ENCODE results near the gene NKX1-1.
A peak's percentile ranks its signal among the peaks of the same experiment; 100 is the strongest.

NKX1-1 gene

GRCh38 chr4:1359976-1360375 is 46.3 kb downstream of the NKX1-1 start:
- DNase-seq (ENCODE audit: low read depth in 2 of 2), result no peak

GRCh38 chr4:1359144-1359501 is 47.1 kb downstream of the NKX1-1 start:
- DNase-seq (ENCODE audit: low read depth in 2 of 2), result no peak

- DNase-seq (ENCODE audit: low read depth in 2 of 2), result no peak
Measured at GRCh38 chr4:1358421-1359143, 47.7 kb downstream of the NKX1-1 start.

- DNase-seq (ENCODE audit: low read depth in 2 of 2), result no peak
Measured at GRCh38 chr4:1357356-1358248, 48.6 kb downstream of the NKX1-1 start.

- DNase-seq (ENCODE audit: low read depth in 2 of 2), result peak in 1 of 2 donors; percentile 24
Measured at GRCh38 chr4:1356181-1356998, 49.9 kb downstream of the NKX1-1 start.

- no peak for DNase-seq (ENCODE audit: low read depth in 2 of 2)
Measured at GRCh38 chr4:1355378-1355777, 50.9 kb downstream of the NKX1-1 start.

- no peak for DNase-seq (ENCODE audit: low read depth in 2 of 2)
Measured at GRCh38 chr4:1354983-1355275, 51.3 kb downstream of the NKX1-1 start.

GRCh38 chr4:1354136-1354982 is 51.9 kb downstream of the NKX1-1 start:
- DNase-seq (ENCODE audit: low read depth in 2 of 2), result no peak

GRCh38 chr4:1353186-1354055 is 52.8 kb downstream of the NKX1-1 start:
- no peak for DNase-seq (ENCODE audit: low read depth in 2 of 2)

All from stimulated activated CD8-positive, alpha-beta memory T cell treated with anti-CD3 and anti-CD28 coated beads, Interleukin-2, amount 100 ng/mL, for 1 hour (primary cell).